Naive thymus-derived CD4-positive, alpha-beta T cell (primary cell): ENCODE results near the gene PDIA2. TPM values are rescaled to one million over a fixed set of nuclear protein-coding genes. Genes with fewer than 3 reads are reported as not detected.
A peak's percentile ranks its signal among the peaks of the same experiment; 100 is the strongest.
"Not testable (repeated sequence)": the region's sequence is repeated elsewhere in the genome, so short reads cannot be mapped to it uniquely, and the experiment has no call there.

Experiments
- ATAC-seq: fragments of 150-1000 bp; cut with Tn5 transposase; 2 replicates; pipeline ENCODE4 v1.10.0; 2021; ENCODE audit warnings: mild to moderate bottlenecking, moderate library complexity
- CTCF ChIA-PET: fragments of 350-600 bp; sonication (Branson Sonifier 250); formaldehyde crosslinking; loops from one replicate; lab custom pipeline; 2021; ENCODE audit warnings: antibody characterized with exemption; lab: Charles Lee
- POLR2A ChIA-PET: fragments of 350-600 bp; sonication (Branson Sonifier 250); formaldehyde crosslinking; loops from one replicate; lab custom pipeline; 2021; ENCODE audit warnings: antibody characterized with exemption, inconsistent platforms; lab: Charles Lee
- DNase-seq, 9 donors: peaks; one replicate each; pipeline versions ENCODE4 v3.0.0 to v3.0.0-alpha.2; 2020 to 2022; ENCODE audit warnings: mixed read lengths in 1 of 9
- H3K27ac ChIP-seq: one replicate; pipeline ENCODE4 v1.7.0; 2013; ENCODE audit warnings: mild to moderate bottlenecking, low read depth, low read length, moderate library complexity
- H3K27me3 ChIP-seq, 2 donors: one replicate each; pipeline ENCODE4 v1.7.0; 2013; ENCODE audit warnings: low read length in 2 of 2, mild to moderate bottlenecking in 2 of 2, moderate library complexity in 2 of 2; ENCODE audit not compliant: control insufficient read depth in 2 of 2, insufficient read depth in 2 of 2
- H3K36me3 ChIP-seq, 3 experiments: 1 replicate in 2 of 3; 2 replicates in 1 of 3; pipeline ENCODE4 v1.7.0; 2013; ENCODE audit warnings: low read length in 3 of 3, mild to moderate bottlenecking in 3 of 3, moderate library complexity in 1 of 3; ENCODE audit not compliant: insufficient read depth in 3 of 3, control insufficient read depth in 2 of 3
- H3K4me1 ChIP-seq, 2 donors: one replicate each; pipeline ENCODE4 v1.7.0; 2013; ENCODE audit warnings: low read length in 2 of 2, mild to moderate bottlenecking in 2 of 2, moderate library complexity in 1 of 2; ENCODE audit not compliant: control insufficient read depth in 2 of 2, insufficient read depth in 2 of 2
- H3K4me3 ChIP-seq: 2 replicates; pipeline ENCODE4 v1.7.0; 2013; ENCODE audit warnings: mild to moderate bottlenecking, low read length
- H3K9me3 ChIP-seq, 3 experiments: 1 replicate in 2 of 3; 2 replicates in 1 of 3; pipeline ENCODE4 v1.7.0; 2013; ENCODE audit warnings: low read length in 3 of 3; ENCODE audit not compliant: control insufficient read depth in 2 of 3
- H3K27ac Mint-ChIP-seq, 9 donors: one replicate each; pipeline ENCODE4 v1.8.0; 2020 to 2022; ENCODE audit warnings: mixed read lengths in 9 of 9, mild to moderate bottlenecking in 8 of 9, moderate library complexity in 5 of 9, inconsistent platforms in 2 of 9
- H3K27me3 Mint-ChIP-seq, 5 donors: one replicate each; pipeline ENCODE4 v1.8.0; 2021 to 2022; ENCODE audit warnings: mixed read lengths in 5 of 5, mild to moderate bottlenecking in 1 of 5
- H3K36me3 Mint-ChIP-seq, 5 donors: one replicate each; pipeline ENCODE4 v1.8.0; 2020 to 2022; ENCODE audit warnings: mixed read lengths in 5 of 5, mild to moderate bottlenecking in 3 of 5, inconsistent platforms in 1 of 5
- H3K4me1 Mint-ChIP-seq, 7 donors: one replicate each; pipeline ENCODE4 v1.8.0; 2020 to 2022; ENCODE audit warnings: mixed read lengths in 7 of 7, mild to moderate bottlenecking in 3 of 7, inconsistent platforms in 1 of 7
- H3K4me3 Mint-ChIP-seq, 10 donors: one replicate each; pipeline ENCODE4 v1.8.0; 2020 to 2022; ENCODE audit warnings: mild to moderate bottlenecking in 10 of 10, mixed read lengths in 10 of 10, moderate library complexity in 6 of 10, inconsistent platforms in 2 of 10
- H3K9me3 Mint-ChIP-seq, 11 donors: one replicate each; pipeline ENCODE4 v1.8.0; 2020 to 2022; ENCODE audit warnings: mixed read lengths in 11 of 11, mild to moderate bottlenecking in 4 of 11, inconsistent platforms in 1 of 11, moderate library complexity in 1 of 11
- intact Hi-C, 2 donors: fragments of 100-400 bp; cut with micrococcal nuclease; formaldehyde crosslinking; loops; one replicate each; pipeline ENCODE4 v1.15.1; 2023
- polyA plus RNA-seq, 2 donors: library from polyadenylated mRNA; unstranded; fragments of 300-500 nt; fragmentation: Illumina TruSeq; gene quantifications; one replicate each; pipeline ENCODE4 v1.2.3, GENCODE V29; 2021
- total RNA-seq, 6 experiments: library from RNA in 5 of 6; stranded (reverse) in 5 of 6; gene quantifications; 1 replicate in 5 of 6; 2 replicates in 1 of 6; pipeline ENCODE4 v1.2.3 and lab custom pipeline; 2021 to 2026

The PDIA2 gene
- total and polyA plus RNA-seq, 7 experiments from 2014 or later: 0.42 TPM; not detected in 6

DNA sequence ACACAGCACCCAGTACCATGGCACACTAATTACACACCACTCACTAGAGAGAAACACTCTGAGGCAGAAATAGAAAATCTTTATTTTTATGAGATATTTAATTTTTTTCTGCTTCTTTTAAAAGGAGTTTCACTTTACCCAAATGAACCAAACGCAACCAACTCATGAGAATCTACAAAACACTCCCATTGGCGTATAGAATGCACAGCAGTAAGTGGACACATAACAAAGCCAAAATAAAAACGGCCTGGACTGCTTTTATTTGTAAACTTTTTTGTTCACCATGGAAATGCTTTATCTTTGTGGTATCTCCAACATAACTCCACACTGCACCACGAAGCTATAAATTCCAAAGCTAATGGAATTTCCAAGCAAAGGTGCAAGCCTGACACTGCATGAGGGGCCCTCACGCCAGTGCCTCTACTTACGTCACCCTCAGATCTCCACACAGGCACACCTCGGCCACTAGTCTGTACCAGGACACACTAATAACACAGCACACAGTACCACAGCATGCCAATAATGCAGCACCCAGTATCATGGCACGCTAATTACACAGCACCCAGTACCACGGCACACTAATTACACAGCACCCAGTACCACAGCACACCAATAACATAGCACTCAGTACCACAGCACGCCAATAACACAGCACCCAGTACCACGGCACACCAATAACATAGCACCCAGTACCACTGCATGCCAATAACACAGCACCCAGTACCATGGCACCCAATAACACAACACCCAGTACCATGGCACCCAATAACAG is 52.1 kb downstream of the PDIA2 start:
- ATAC-seq, intact Hi-C loops: not testable (repeated sequence)

DNA sequence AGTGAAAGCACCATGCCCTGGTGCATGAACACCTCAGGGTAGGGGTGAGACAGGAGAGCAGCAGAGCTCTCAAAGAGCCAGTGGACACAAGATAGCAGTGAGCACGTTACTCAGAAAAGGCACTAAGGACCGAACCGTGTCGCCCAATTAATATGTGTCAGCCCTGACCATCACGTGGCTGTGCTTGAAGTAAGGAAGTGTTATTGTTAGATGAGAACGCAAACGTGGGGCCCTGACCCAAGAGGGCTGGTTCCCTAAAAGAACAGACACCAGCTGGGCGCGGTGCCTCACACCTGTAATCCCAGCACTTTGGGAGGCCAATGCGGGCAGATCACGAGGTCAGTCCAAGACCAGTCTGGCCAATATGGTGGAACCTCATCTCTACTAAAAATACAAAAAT is 53.3 kb downstream of the PDIA2 start:
- intact Hi-C loops: no loop called here
- DNase-seq: no peak
- H3K27me3 ChIP-seq: no peaks in the 10 kb centered on the region
- peak; percentile 64 for ATAC-seq
- Mint-ChIP-seq H3K27ac (peak overlapping the region in 1 of 9 donors; percentile 59), H3K27me3 (no peaks in the 10 kb centered on the region), H3K9me3 (no peaks in the 10 kb centered on the region), H3K4me3 (peak overlapping the region in 5 of 10 donors; percentile 27 to 51 (median 43)), H3K4me1 (peaks cover 23 to 87% (median 63%) of the 10 kb centered on the region in 7 donors), H3K36me3 (peaks cover 0 to 3% (median 0%) of the 10 kb centered on the region in 5 donors)
- H3K4me1 ChIP-seq: peaks cover 24 to 50% of the 10 kb centered on the region in 2 donors
- CTCF ChIA-PET: no interaction called here
- no peaks in the 10 kb centered on the region for H3K36me3 ChIP-seq
- POLR2A ChIA-PET: interaction anchor here (1.0 to 1.6 kb wide), 2 partner anchors 10 to 11 kb away, joined by 3 to 4 read pairs; no protein-coding TSS in a partner anchor
- H3K4me3 ChIP-seq: no peak overlapping the region
- no peaks in the 10 kb centered on the region for H3K9me3 ChIP-seq
- H3K27ac ChIP-seq: no peak overlapping the region

More for the DNA sequence above, 52.1 kb downstream of the PDIA2 start:
- H3K9me3 ChIP-seq, H3K9me3 Mint-ChIP-seq, H3K27me3 Mint-ChIP-seq, H3K36me3 ChIP-seq, H3K4me3 ChIP-seq, H3K36me3 Mint-ChIP-seq, CTCF ChIA-PET, H3K27me3 ChIP-seq, DNase-seq, H3K27ac ChIP-seq: not testable (repeated sequence)
- H3K4me1 Mint-ChIP-seq: peaks cover 26 to 91% (median 67%) of the 10 kb centered on the region in 7 donors
- peak overlapping the region in 2 of 9 donors; percentile 41 to 76 for H3K27ac Mint-ChIP-seq
- H3K4me3 Mint-ChIP-seq: peak overlapping the region in 4 of 10 donors; percentile 10 to 65 (median 42)
- H3K4me1 ChIP-seq: peaks cover 19 to 42% of the 10 kb centered on the region in 2 donors
- POLR2A ChIA-PET: interaction anchor here (0.6 kb wide), 1 partner anchor 14 kb away, joined by 3 read pairs; no protein-coding TSS in a partner anchor

Other genes starting within 250 kb of the PDIA2 start
- gene POLR3K, start 229.6 kb upstream of the PDIA2 start, total RNA-seq: 10 to 100 TPM in 4 of 5 experiments, 1 to 10 TPM in 1; 8.5 to 45.4 (median 18.9) TPM
- 10 to 100 TPM; 20.4 to 28.6 TPM for gene POLR3K, start 229.6 kb upstream of the PDIA2 start, polyA plus RNA-seq
- gene SNRNP25, start 229.3 kb upstream of the PDIA2 start, total RNA-seq: 10 to 100 TPM in 4 of 5 experiments, 1 to 10 TPM in 1; 9.8 to 57.4 (median 11.7) TPM
- gene SNRNP25, start 229.3 kb upstream of the PDIA2 start, polyA plus RNA-seq: 10 to 100 TPM; 20.5 to 21.5 TPM
- gene RHBDF1, start 210.5 kb upstream of the PDIA2 start, total RNA-seq: 1 to 10 TPM in 1 of 5 experiments, under 1 TPM in 1, not detected in 3; 0.66 to 1.6 TPM
- not detected for gene RHBDF1, start 210.5 kb upstream of the PDIA2 start, polyA plus RNA-seq
- 10 to 100 TPM; 17.5 to 59.5 (median 25.4) TPM for gene MPG, start 204.9 kb upstream of the PDIA2 start, total RNA-seq
- gene MPG, start 204.9 kb upstream of the PDIA2 start, polyA plus RNA-seq: 10 to 100 TPM; 50.5 to 52.3 TPM
- gene NPRL3, start 144.5 kb upstream of the PDIA2 start, total RNA-seq: 10 to 100 TPM; 33.7 to 53.1 (median 38.0) TPM
- gene NPRL3, start 144.5 kb upstream of the PDIA2 start, polyA plus RNA-seq: 10 to 100 TPM in 1 of 2 donors, 1 to 10 TPM in 1; 9.9 to 19.6 TPM
- gene HBZ, start 130.5 kb upstream of the PDIA2 start, total RNA-seq: not detected
- gene HBZ, start 130.5 kb upstream of the PDIA2 start, polyA plus RNA-seq: not detected
- gene HBM, start 117.2 kb upstream of the PDIA2 start, total RNA-seq: not detected
- not detected for gene HBM, start 117.2 kb upstream of the PDIA2 start, polyA plus RNA-seq
- 10 to 100 TPM in 1 of 5 experiments, 1 to 10 TPM in 1, under 1 TPM in 1, not detected in 2; 0.68 to 10.4 (median 1.1) TPM for gene HBA2, start 110.3 kb upstream of the PDIA2 start, total RNA-seq
- gene HBA2, start 110.3 kb upstream of the PDIA2 start, polyA plus RNA-seq: under 1 TPM in 1 of 2 donors, not detected in 1; 0.63 TPM
- 10 to 100 TPM in 1 of 5 experiments, 1 to 10 TPM in 2, not detected in 2; 1.1 to 33.5 (median 2.2) TPM for gene HBA1, start 106.5 kb upstream of the PDIA2 start, total RNA-seq
- not detected for gene HBA1, start 106.5 kb upstream of the PDIA2 start, polyA plus RNA-seq
- not detected for gene HBQ1, start 102.7 kb upstream of the PDIA2 start, total RNA-seq
- gene HBQ1, start 102.7 kb upstream of the PDIA2 start, polyA plus RNA-seq: not detected
- 100 to 1,000 TPM in 4 of 5 experiments, 10 to 100 TPM in 1; 64.7 to 177 (median 154) TPM for gene LUC7L, start 53.7 kb upstream of the PDIA2 start, total RNA-seq
- 10 to 100 TPM in 1 of 2 donors, 1 to 10 TPM in 1; 6.9 to 16.3 TPM for gene LUC7L, start 53.7 kb upstream of the PDIA2 start, polyA plus RNA-seq
- 10 to 100 TPM; 30.4 to 43.9 (median 32.9) TPM for gene FAM234A, start 48.3 kb upstream of the PDIA2 start, total RNA-seq
- 10 to 100 TPM; 31.3 to 42.2 TPM for gene FAM234A, start 48.3 kb upstream of the PDIA2 start, polyA plus RNA-seq
- gene RGS11, start 7.2 kb upstream of the PDIA2 start, total RNA-seq: under 1 TPM in 2 of 5 experiments, not detected in 3; 0.17 to 0.22 TPM
- gene RGS11, start 7.2 kb upstream of the PDIA2 start, polyA plus RNA-seq: not detected
- 1 to 10 TPM in 3 of 5 experiments, not detected in 2; 1.2 to 2.1 (median 1.4) TPM for gene ARHGDIG, start 2.6 kb upstream of the PDIA2 start, total RNA-seq
- not detected for gene ARHGDIG, start 2.6 kb upstream of the PDIA2 start, polyA plus RNA-seq
- 10 to 100 TPM; 25.6 to 45.9 (median 37.5) TPM for gene AXIN1, start 69.6 kb downstream of the PDIA2 start, total RNA-seq
- gene AXIN1, start 69.6 kb downstream of the PDIA2 start, polyA plus RNA-seq: 1 to 10 TPM; 1.2 to 2.5 TPM
- 10 to 100 TPM; 21.9 to 86.2 (median 26.5) TPM for gene MRPL28, start 87.4 kb downstream of the PDIA2 start, total RNA-seq
- 10 to 100 TPM; 44.1 to 71.7 TPM for gene MRPL28, start 87.4 kb downstream of the PDIA2 start, polyA plus RNA-seq
- gene PGAP6, start 98.8 kb downstream of the PDIA2 start, total RNA-seq: 100 to 1,000 TPM in 1 of 5 experiments, 10 to 100 TPM in 4; 32.2 to 107 (median 89.4) TPM
- gene PGAP6, start 98.8 kb downstream of the PDIA2 start, polyA plus RNA-seq: 10 to 100 TPM; 17.0 to 52.4 TPM
- gene NME4, start 114.0 kb downstream of the PDIA2 start, total RNA-seq: 10 to 100 TPM; 40.2 to 58.1 (median 42.9) TPM
- 10 to 100 TPM; 76.7 to 88.6 TPM for gene NME4, start 114.0 kb downstream of the PDIA2 start, polyA plus RNA-seq
- 10 to 100 TPM in 3 of 5 experiments, 1 to 10 TPM in 2; 7.9 to 13.8 (median 11.6) TPM for gene DECR2, start 118.7 kb downstream of the PDIA2 start, total RNA-seq
- gene DECR2, start 118.7 kb downstream of the PDIA2 start, polyA plus RNA-seq: 1 to 10 TPM; 7.8 to 7.9 TPM
- gene RAB11FIP3, start 142.5 kb downstream of the PDIA2 start, total RNA-seq: 10 to 100 TPM; 37.9 to 53.0 (median 45.5) TPM
- gene RAB11FIP3, start 142.5 kb downstream of the PDIA2 start, polyA plus RNA-seq: 1 to 10 TPM in 1 of 2 donors, under 1 TPM in 1; 0.71 to 4.0 TPM
- gene CAPN15, start 244.5 kb downstream of the PDIA2 start, total RNA-seq: 10 to 100 TPM; 51.0 to 89.8 (median 55.6) TPM
- gene CAPN15, start 244.5 kb downstream of the PDIA2 start, polyA plus RNA-seq: 1 to 10 TPM; 3.2 to 7.5 TPM